Measurements from ENCODE around the gene COL23A1.
"Not testable (repeated sequence)": the region's sequence is repeated elsewhere in the genome, so short reads cannot be mapped to it uniquely, and the experiment has no call there.

COL23A1 gene

DNA sequence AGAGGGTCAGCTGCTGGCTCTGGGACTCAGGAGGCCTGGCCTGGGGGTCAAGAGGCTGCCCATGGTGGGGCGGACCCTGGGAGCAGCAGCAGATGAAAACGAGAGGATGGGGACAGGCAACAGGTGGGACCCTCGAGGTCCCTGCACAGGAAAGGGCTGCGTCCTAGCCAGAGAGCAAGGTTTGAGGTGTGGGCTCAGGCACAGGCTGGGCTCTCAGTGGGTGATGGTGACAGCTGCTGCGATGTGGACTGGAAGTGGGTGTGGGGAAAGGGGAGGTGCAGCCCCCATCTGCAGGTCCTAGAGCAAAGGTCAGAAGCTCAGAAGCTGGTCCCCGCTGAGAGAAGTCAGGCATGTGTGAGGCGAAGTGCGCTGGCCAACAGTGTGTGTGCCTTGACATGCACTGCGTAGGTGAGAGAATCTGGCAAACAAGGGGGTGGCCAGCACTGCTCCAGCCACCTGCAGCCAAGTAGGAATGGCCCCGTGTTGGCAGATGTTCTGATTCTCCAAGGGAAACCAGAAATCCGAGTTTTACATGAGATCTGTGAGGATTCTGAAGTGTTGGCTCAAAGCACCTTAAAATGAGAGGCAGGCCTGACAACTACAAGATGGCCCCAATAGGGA is 85.7 kb downstream of the COL23A1 start:
- DNase-seq (ENCODE audit: low read depth) = no peak

DNA sequence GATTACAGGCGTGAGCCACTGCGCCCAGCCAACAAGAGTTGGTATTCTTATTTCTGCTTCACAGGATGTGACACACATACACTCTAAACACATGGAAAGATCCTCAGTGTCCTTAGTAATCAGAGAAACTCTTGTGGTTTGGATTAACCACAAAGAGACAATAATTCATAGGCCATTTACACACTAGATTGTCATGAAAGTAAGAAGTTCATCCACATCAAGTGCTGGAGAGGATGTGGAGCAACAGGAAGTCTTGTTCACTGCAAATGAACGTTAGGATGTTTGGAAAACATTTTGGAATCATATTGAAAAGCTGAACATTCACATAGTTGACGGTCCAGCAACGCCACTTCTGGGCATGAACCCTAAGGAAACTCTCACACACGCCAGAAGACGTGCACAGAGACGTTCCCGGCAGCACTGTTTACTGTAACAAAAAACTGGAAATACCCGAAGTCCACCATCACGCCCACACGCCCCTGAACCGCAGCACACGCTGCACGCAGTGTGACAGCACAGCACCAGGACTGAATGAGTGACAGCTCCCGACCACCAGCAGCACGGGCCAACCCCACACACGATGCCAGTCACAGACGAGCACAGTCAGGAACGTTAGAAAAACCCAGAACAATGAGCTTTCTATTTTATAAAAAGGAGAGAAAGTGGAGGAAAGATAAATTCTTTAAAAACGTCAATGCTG is 87.6 kb downstream of the COL23A1 start:
- DNase-seq (ENCODE audit: low read depth) = peak; percentile 90

DNA sequence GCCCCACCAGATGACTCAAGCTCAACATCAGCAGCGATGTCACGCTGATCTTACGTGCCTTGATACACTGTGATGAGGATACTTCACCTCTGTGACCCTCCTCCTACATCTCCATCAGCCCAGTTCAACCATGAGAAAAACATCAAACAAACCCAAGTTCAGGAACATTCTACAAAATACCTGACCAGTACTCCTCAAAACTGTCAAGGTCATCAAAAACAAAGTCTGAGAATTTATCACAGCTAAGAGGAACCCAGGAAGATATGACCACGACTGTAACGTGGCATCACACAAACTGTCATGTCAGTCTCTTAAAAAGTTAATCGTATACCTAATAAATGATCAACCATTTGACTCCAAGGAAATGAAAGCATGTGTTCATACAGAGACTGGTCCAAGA is 90.8 kb downstream of the COL23A1 start:
- peak; percentile 34 for DNase-seq (ENCODE audit: low read depth)

DNA sequence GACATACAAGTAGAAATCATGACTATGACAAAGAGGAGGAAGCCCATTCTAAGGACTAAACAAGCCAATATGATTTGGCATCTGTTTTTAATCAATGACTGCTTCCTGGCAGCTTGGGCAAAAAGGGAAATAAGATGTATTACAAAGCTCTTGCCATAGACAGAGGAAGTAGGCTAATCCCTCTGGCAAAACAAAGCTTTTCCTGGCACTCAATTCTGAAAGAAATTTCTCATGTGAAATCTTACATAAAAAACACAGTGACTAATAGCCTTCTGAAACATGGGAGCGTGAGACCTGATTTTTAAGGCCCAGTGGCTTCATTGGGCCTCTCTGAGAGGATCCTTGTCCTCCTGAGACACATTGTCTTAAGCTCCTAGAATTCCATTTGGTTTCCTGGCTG is 93.6 kb downstream of the COL23A1 start:
- DNase-seq (ENCODE audit: low read depth) = peak; percentile 82

DNA sequence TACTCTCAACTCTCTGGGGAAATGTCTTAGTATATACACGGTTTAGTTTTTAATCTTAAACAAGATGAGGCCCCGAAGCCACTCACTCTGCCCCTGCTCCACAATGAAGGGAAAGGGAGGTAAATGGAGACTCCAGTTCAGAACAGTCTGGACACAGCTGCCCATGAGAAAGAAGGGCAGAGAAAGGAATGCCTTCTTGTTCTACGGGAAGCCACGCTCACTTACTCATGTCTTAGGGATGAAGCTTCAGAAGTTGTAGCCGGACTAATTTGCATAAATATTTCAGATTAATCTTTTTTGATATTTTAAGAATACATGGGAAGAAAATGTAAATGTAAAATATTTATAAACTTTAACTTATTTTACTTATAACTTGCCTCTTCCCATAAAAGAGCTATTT is 94.0 kb downstream of the COL23A1 start:
- no peak for DNase-seq (ENCODE audit: low read depth)

DNA sequence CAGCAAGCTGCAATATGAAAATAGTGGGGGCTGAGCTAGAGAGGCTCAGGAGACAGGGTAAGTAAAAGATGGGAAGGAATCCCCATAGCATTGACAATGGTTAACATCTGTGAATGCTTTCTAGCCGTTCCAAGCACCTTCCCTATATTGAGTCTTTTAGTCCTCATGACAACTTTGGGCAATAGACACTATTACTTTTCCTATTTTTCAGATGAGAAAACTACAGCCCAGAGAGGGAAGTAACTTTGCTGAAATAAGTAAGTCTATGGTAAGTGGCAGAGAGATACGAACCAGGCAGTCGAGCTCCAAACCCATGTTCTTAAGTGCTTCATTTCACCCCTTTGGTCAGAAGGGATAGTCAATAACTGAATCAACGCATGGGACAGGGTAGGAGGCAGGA is 94.5 kb downstream of the COL23A1 start:
- no peak for DNase-seq (ENCODE audit: low read depth)

DNA sequence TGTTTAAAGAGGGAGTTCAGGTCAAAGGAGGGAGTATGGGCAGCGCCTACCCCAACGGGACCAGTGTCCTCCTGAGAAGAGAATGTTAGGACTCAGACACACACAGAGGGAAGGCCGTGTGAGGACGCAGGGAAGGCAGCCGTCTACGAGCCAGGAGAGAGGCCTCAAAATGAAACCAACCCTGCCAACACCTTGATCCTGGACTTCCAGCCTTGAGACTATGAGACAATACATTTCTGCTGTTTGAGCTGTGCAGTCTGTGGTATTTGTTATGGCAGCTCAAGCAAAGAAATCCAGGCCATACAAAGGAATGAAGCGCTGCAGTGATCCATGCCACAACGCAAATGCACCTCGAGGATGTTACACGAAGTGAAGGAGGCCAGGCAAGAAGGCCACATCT is 97.9 kb downstream of the COL23A1 start:
- DNase-seq (ENCODE audit: low read depth) = no peak

DNA sequence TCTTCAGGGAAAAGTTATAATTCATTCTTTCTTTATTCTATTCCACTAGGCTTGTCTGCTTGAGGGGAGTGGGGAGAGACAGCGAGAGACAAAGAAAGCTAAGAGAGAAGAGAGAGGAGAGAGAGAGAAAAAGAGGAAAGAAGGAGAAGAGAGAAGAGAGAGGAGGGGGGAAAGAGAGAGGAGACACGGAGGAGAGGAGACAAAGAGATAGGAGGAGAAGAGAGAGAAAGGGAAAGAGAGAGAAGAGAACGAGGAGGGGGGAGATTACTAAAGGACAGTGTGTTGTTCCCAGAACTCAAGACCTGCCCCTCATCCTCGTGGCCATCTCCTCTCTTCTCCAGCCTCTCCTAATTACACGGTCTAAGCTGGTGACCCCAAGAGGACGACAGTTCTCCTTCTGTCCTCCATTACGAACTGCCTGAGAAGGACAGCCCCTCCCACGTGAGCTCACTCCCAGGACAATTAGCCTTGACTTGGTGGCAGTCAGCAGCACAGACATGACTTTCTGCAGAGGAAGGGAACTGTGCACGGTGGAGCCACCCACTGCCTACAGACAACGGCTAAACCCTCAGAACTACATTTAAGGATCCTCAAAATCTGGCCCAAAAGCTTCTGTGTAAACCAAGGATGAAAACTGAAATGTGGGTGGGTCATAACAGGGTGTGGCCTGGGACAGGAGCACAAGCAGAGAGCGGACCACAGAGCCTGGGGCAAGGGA is 99.1 kb downstream of the COL23A1 start:
- DNase-seq (ENCODE audit: low read depth) = no peak

DNA sequence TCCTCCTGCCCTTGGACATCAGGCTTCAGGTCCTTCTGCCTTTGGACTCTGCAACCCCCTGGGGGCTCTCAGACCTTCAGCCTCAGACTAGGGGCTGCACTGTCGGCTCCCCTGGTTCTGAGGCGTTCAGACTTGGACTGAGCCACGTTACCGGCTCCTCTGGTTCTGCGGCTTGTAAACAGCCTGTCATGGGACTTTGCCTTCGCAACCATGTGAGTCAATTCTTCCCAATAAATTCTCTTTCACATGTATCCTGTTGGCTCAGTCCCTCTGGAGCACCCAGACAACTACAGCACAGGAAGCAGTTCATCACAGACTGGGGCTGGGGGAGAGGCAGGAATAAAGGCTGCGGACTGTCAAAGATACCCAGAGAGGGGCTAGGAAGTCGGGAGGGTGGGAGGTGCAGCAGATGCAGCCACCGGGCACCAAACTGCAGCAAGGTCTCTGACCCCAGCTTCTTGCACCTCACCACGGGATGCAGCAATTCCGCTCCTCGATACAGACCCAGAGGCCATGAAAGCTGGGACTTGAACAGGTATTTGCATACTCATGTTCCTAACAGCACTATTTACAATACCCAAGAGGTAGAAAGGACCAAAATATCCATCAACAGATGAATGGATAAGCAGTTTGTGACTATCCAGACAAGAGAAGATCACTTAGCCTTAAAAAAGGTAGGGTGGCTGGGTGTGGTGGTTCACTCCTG is 100.8 kb downstream of the COL23A1 start:
- peak; percentile 33 for DNase-seq (ENCODE audit: low read depth)

DNA sequence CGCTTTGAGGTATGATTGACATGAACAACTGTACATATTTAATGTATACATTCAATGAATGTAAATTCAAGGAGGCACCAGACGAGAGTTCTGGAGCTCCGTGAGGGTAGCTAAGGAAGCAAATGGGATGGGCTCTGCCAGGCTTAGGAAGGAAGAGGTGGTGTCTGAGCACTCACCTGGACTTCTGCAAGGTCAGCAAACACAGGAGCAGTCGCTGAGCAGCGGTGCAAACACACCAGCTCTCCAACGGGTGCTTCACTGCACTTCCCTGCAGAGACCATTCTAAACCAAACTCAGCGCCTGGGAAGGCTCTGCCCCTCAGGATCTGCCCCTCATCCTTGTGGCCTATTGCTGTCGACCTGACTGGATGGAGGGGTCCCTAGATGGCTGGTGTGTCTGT is 101.5 kb downstream of the COL23A1 start:
- DNase-seq (ENCODE audit: low read depth) = no peak

DNA sequence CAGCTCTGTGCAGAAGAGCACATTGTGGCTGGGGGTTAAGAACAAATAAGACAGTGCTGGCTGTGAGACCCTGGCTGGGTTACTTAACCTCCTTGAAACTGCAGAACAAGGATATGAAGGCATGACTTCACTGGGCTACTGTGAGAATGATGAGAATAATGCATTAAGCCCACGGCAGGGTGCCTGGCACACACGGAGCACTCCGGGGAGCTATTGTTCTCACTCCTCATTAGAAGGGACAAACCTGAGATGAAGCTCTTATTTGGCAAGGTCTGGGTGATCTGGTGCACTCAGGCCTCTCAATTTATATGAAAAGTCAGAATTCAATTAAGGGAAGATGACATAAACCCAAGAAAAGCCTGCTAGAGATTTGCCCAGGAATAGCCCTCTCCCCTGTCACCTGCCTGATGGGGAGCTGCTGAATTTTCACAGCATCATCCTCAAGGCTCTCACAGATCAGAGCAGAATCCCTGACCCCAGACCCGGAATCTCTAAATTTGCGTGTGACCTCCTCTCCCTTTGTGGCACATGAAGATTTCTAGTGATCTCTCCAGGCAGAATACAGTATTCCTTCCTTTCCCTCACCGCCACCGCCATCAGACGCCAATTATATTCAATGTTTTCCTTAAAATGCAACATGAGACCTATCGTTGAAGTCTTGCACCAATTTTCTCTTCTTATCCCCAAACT is 102.1 kb downstream of the COL23A1 start:
- DNase-seq (ENCODE audit: low read depth) = no peak

DNA sequence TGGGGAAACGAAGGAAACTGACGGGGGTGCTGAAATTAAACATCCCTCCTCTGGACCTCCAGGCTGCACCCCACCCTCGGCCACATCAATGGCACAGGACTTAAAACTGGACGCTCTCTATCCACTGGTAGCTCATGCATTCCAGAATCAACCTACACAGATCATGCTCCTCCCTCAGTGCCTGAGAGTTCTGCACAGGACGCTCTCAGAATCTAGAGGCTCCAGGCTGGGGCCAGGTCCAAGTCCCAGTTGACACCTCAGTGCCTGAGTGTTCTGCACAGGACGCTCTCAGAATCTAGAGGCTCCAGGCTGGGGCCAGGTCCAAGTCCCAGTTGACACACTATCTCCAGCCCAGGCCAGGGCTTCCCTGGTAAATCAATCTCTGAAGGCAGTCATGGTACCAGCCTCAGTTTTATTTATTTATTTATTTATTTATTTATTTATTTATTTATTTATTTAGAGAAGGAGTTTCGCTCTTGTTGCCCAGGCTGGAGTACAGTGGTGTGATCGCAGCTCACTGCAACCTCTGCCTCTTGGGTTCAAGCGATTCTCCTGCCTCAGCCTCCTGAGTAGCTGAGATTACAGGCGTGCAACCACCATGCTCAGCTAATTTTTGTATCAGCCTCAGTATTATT is 103.2 kb downstream of the COL23A1 start:
- DNase-seq (ENCODE audit: low read depth) = not testable (repeated sequence)

DNA sequence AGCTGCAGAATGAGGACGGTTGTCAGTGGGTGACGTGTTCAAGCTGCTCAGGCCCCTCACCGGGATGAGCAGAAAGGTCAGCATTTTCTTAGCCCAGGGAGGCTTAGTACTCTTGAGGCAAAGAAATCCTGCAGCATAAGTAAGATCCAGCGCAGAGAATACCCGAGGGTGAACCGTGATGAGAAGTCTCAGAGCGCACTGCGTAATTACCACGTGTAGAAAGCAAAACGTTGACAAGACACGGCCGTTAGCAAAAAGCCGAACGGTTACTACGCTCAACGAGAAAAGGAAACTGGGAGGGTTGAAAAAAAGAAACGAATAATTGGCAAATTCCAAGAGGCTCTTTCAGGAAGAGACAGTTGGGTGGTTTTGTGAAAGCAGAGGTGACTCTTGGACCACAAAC is 104.0 kb downstream of the COL23A1 start:
- no peak for DNase-seq (ENCODE audit: low read depth)

DNA sequence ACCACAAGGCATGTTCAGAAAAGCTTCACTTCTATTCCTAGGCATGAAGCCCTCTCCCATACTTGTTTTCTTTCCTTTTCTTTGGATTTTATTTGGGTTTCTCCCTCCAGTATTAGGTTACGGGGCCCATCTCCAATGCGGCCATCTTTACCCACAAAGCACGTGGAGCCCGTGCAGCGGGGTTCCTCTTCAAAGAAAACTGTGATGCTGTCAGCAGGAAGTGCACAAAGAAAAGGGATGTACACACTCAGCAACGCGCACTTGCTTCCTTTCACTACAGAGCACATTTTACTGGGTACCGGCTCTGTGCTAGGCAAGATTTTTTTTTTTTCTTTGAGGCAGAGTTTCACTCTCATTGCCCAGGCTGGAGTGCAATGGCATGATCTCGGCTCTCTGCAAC is 106.6 kb downstream of the COL23A1 start:
- DNase-seq (ENCODE audit: low read depth) = no peak

DNA sequence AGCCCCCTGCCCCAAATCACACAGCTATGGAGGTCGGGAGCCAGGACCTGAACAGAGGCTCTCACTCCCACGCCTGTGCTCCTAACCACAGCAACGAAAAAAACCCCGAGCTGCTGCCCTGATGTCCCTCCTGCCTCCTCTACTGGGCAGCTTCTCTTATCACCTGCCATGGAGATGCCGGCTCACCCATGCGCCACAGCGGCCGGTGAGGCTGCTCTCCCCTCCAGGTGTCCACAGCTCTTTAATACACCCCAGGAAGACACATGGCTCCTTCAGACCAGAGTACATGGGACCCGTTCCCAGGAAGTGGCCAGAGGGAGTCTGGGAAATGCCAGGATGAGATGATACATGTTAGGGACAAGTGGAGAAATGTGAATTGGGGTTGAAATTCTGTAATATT is 110.9 kb downstream of the COL23A1 start:
- no peak for DNase-seq (ENCODE audit: low read depth)

DNA sequence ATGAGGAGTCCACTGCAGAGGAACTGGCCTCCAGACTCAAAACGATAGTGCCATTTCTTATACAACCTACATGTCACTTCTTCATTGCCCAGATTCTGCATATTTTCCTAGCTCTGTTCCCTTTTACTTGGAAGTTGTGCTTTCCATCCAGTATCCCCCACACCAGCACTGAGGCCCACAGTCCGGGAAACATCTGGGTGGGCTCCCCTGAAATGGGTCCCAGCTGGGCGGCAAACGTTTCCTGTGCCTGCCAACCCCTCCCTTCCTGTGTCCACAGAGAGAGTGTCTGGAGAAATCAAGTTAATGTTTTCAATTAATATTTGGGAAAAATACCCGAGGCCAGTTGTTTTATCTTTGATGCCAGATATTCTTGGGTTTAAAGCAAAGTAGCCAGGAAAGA is 111.8 kb downstream of the COL23A1 start:
- no peak for DNase-seq (ENCODE audit: low read depth)

DNA sequence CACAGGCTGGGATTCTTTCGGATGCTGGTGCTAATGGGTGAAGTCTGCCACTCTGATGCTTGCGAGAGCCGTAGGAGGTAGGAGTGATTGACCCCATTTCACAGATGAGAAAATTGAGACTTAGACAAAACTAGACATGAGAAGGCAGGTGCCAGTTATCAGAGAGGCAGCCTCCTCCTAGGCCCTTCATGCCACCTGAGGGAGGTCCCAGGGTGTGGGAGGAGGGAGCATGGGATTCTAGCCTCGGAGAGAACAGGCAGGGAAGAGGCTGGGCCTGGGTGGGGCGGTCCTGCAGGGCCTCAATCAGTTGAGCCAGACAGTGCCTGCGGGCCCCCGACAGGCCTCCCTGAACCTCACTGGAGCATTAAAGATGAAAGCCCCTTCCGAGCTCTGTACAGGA is 112.4 kb downstream of the COL23A1 start:
- no peak for DNase-seq (ENCODE audit: low read depth)

DNA sequence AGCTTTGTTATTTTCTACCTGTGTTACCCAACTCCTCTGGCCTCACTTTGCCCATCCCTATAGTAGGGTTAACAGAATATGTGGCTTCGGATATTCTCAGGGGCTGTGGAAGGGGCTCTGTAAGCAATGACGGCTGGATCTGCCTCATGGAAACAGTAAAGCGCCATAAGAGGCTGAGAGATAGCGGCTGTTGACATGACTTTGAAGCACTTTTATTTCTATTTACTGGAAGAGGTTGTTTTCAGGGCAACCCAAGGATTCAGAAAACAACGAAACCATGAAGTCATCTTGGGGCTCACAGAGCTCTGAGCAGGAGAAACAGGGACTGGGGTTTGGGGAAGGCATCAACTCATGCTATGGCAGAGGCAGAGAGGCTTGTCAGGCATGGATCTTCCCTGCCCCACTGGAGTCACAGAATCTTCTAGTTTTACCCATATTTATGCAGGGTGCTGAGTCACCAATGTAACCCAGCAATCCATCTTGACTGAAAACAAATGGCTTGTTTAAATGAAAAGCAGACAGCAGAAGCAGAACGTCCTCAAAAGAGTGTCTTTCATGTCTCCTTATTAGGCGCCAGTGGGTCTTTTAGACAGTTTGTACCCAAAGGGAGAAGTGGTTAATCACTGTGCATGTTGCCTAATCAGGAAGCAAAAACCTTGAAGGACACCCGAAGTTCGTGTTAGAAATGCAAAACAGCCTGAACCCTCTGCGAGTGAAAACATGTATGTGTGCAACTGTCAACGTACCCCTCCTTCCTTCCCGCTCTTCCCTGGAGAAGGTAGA is 113.0 kb downstream of the COL23A1 start:
- DNase-seq (ENCODE audit: low read depth) = no peak

DNA sequence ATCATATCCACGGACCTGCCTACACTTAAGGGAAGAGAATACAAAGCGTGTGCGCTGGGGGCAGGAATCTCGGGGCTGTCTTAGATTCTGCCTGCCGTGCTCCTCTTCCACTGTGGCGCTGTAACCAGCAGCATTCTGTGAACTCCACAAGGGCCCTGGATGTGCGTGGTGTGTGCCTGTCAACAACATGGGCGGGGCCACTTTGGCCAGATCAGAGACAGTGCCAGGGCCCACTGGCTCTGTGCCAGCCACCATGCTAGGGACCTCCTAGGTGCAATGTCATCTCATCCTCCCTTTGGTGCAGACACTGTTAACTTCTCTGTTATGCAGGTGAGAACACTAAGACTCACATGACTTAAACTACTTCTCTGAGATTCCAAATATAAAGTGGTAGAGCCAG is 113.7 kb downstream of the COL23A1 start:
- no peak for DNase-seq (ENCODE audit: low read depth)

DNA sequence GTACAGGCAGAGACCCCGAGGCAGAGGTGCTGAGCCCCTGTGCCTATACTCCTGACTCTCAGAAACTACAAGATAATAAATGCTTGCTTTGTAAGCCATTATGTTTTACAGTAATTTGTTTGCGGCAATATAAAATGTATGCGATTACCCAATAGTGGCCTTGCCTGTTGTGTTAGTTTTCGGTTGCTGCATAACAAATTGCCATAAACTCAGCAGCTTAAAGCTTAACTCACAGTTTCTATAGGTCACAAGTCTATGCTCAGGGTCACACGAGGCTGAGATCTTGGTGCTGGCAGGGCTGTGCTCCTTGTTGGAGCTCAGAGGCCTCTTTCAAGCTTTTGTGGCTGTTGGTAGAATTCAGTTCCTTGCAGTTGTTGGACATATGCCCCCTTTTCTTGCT is 114.8 kb downstream of the COL23A1 start:
- no peak for DNase-seq (ENCODE audit: low read depth)
